ENCODE data around the gene MYH13. TPM values are rescaled to one million over a fixed set of nuclear protein-coding genes. Genes with fewer than 3 reads are reported as not detected.
A peak's percentile ranks its signal among the peaks of the same experiment; 100 is the strongest.

Gene MYH13
- total RNA-seq, 1 donor: not detected

GRCh38 chr17:10323812-10324610 is 48.8 kb downstream of the MYH13 start:
- DNase-seq (ENCODE audit: low read depth): no peak
- TF ChIP-seq CTCF (IDR thresholded peaks at IDR 0.05; ENCODE audit: insufficient read depth, low read depth, low read length): no peak

GRCh38 chr17:10318535-10318934 is 54.3 kb downstream of the MYH13 start:
- H3K4me3 ChIP-seq (ENCODE audit: low read depth, low read length): no peak overlapping the region
- DNase-seq (ENCODE audit: low read depth): no peak
- TF ChIP-seq CTCF (IDR thresholded peaks at IDR 0.05; ENCODE audit: insufficient read depth, low read depth, low read length): no peak

More at GRCh38 chr17:10323812-10324610, 48.8 kb downstream of the MYH13 start:
- no peak overlapping the region for H3K4me3 ChIP-seq (ENCODE audit: low read depth, low read length)

- H3K4me3 ChIP-seq (ENCODE audit: low read depth, low read length): no peak overlapping the region
- TF ChIP-seq CTCF (IDR thresholded peaks at IDR 0.05; ENCODE audit: insufficient read depth, low read depth, low read length): no peak
- DNase-seq (ENCODE audit: low read depth): no peak
Measured at GRCh38 chr17:10317543-10317834, 55.3 kb downstream of the MYH13 start.

GRCh38 chr17:10316801-10317542 is 55.8 kb downstream of the MYH13 start:
- no peak overlapping the region for H3K4me3 ChIP-seq (ENCODE audit: low read depth, low read length)
- DNase-seq (ENCODE audit: low read depth): peak; percentile 54
- peak; percentile 78 for TF ChIP-seq CTCF (IDR thresholded peaks at IDR 0.05; ENCODE audit: insufficient read depth, low read depth, low read length)

GRCh38 chr17:10314329-10314728 is 58.5 kb downstream of the MYH13 start:
- no peak for TF ChIP-seq CTCF (IDR thresholded peaks at IDR 0.05; ENCODE audit: insufficient read depth, low read depth, low read length)
- no peak for DNase-seq (ENCODE audit: low read depth)
- H3K4me3 ChIP-seq (ENCODE audit: low read depth, low read length): no peak overlapping the region

- H3K4me3 ChIP-seq (ENCODE audit: low read depth, low read length): no peak overlapping the region
- TF ChIP-seq CTCF (IDR thresholded peaks at IDR 0.05; ENCODE audit: insufficient read depth, low read depth, low read length): no peak
- DNase-seq (ENCODE audit: low read depth): no peak
Measured at GRCh38 chr17:10313037-10313672, 59.7 kb downstream of the MYH13 start.

All from fibroblast of villous mesenchyme (primary cell).